Activated naive CD4-positive, alpha-beta T cell treated with anti-CD3 and anti-CD28 coated beads, Interleukin-2, amount 50 U/mL, for 16 hours (primary cell): ENCODE data around the gene KIF25.
"Not testable (repeated sequence)": the region's sequence is repeated elsewhere in the genome, so short reads cannot be mapped to it uniquely, and the experiment has no call there.

Experiments used
- DNase-seq: peaks from one replicate; pipeline ENCODE4 v3.0.0-alpha.2; 2020

The KIF25 gene

DNA sequence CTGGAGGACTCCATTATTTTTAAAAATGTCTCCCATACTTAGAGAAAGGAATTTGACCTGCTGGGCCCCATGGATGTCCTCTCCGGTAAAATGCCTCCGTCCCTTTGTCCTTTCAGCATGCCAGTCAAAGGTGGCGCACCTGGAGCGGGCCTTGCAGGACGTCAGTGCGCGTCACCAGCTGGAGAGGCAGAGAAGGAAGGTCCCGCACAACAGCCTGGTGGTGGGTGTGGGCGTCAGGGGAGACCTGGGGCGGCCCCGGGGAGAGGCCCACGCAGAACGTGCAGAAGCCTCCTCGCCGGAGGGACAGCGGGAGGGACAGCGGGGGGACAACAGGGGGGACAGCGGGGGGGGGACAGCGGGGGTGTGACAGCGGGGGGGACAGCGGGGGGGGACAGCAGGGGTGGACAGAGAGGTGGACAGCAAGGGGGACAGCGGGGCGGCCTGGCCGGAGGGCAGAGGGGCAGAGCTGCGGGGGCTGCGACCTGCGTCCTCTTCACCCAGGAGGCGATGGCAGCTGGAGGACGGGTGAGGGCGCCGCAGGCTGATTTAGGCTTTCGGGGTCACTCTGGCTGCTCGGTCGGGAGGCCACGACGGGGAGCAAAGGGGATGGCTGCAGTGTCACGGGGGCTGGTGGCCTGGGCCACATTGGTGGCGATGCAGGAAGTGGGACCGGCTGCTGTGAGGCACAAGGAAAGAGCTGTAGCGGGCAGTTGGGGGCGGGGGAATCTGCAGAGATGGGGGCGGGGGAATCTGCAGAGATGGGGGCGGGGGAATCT lies 859 bp upstream of the KIF25 start:
- no peak for DNase-seq

DNA sequence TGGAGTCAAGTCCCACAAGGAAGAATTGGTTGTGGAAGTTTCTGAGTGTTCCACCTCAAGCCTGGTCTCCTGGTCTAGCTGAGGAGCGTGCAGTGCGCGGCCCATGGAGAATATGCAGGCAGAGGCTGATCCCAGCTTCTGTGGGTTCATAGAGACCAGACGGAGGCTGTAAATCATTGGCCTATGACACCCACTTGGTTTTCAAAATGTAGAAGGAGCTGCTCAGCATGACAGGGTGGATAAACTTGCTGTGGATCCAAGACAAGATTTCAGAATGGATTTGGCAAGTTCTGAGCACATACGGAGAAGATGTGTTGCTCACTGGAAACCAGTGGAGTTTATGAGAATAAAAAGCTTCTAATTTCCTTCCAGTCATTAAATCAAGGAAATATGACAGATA lies 744 bp downstream of the KIF25 start:
- DNase-seq, result no peak

DNA sequence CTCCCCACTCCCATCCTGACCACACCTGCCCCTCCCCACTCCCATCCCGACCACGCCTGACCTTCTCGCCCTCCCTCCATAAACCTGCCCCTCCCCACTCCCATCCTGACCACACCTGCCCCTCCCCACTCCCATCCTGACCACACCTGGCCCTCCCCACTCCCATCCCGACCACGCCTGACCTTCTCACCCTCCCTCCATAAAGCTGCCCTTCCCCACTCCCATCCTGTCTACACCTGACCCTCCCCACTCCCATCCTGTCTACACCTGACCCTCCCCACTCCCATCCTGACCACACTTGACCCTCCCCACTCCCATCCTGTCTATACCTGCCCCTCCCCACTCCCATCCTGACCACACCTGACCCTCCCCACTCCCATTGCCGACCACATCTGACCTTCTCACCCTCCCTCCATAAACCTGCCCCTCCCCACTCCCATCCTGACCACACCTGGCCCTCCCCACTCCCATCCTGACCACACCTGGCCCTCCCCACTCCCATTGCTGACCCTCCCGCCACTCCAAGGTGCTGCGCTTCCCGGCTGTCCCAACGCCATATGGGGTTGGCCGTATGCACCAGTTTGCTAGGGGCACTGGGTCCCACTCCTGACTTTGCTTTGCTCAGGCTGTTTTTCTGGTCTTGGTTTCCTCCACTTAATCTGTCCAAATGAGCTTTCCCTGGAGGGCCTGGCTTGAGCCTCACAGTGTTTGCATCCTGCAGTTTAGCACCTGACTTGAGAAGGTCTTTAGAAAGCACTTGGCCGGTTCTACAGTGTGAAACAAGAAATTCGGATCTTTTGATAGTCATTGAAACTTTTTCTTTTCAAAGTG lies 2.9 kb downstream of the KIF25 start:
- DNase-seq, result no peak

DNA sequence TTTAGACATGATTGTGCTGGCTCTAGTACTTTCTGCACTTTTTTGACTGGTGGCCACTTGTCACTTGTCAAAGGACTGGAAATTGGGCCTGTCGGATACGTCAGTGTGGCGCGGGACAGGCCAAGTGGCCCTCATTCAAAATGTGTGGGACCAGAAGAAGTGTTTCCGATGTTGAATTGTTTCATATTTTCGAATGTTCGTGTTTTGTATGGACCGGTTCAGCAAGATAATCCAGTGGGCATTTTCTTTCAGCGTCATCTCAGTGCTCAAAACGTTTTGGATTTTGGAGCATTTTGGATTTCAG lies 3.5 kb downstream of the KIF25 start:
- DNase-seq, result no peak

DNA sequence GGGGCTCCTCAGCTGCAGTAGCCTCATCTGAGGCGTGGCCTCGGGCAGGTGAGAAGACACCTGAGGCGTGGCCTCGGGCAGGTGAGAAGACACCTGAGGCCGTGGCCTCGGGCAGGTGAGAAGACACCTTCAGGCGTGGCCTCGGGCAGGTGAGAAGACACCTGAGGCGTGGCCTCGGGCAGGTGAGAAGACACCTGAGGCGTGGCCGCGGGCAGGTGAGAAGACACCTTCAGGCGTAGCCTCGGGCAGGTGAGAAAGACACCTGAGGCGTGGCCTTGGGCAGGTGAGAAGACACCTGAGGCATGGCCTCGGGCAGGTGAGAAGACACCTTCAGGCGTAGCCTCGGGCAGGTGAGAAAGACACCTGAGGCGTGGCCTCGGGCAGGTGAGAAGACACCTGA lies 4.0 kb downstream of the KIF25 start:
- not testable (repeated sequence) for DNase-seq

DNA sequence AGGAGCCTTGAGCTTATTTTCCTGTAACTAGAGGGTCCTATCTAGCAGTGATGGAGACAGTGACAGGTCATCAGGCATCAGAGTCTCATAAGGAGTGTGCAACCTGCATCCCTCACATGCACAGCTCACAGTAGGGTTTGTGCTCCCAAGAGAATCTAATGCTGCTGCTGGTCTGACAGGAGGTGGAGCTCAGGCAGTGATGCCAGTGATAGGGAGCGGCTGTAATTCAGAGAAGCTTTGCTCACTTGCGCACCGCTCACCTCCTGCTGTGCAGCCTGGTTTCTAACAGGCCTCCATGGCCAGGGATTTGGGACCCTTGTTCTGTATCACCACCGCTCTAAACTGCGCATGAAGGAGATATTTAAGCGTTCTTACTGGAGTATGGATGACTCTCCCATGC lies 5.3 kb downstream of the KIF25 start:
- DNase-seq, result no peak

DNA sequence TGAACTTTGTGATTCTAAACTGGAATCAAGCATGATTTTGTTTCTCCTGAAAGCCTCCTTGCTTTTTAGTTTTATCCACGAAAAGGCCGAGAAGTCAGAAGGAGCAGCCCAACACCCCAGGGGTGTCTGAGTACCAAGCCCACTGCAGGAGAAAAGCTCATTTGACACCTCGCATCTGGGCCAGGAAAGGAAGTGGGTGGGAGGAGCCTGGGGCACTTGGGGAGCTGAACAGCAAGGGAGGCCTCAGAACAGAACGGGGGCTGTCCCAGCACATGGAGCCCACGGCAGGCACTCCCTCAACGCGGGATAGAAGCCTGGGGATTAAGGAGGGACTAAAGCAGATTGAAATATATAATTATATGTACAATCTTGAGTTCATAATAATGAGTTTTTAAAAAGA lies 6.6 kb downstream of the KIF25 start:
- DNase-seq, result no peak

DNA sequence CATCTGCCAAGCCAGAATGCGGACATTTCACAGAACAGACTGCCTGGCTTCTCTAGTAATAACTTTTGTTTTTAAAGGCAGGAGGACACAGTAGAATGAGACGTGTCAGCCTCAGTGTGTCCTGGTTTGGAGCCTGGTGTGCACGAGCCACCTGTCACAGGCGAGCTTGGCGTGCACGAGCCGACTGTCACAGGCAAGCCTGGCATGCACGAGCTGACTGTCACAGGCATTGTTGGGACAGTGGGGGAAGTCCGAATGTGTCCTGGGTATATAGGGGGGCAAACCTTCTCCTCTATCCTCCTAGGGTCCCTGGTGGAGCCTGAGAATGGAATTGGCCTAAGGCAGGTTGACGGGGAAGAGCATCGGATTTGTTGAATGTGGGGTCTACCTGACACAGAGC lies 7.5 kb downstream of the KIF25 start:
- DNase-seq, result no peak

DNA sequence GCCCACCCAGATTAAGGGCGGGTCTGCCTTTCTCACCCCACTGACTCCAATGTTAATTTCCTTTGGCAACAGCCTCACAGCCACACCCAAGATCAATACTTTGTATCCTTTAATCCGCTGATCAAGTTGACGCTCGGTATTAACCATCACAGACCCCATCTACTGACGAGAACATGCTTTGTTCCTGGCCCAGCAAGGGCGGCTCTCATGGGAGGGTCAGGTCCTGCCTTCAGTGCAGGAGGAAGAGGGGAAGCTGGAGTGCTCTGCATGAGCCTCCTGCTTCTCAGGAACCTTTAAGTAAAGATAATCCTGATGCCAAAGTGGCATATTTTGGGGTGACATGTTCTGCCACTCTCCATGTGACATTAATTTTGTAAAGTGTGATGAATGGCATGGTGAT lies 8.3 kb downstream of the KIF25 start:
- DNase-seq, result no peak

DNA sequence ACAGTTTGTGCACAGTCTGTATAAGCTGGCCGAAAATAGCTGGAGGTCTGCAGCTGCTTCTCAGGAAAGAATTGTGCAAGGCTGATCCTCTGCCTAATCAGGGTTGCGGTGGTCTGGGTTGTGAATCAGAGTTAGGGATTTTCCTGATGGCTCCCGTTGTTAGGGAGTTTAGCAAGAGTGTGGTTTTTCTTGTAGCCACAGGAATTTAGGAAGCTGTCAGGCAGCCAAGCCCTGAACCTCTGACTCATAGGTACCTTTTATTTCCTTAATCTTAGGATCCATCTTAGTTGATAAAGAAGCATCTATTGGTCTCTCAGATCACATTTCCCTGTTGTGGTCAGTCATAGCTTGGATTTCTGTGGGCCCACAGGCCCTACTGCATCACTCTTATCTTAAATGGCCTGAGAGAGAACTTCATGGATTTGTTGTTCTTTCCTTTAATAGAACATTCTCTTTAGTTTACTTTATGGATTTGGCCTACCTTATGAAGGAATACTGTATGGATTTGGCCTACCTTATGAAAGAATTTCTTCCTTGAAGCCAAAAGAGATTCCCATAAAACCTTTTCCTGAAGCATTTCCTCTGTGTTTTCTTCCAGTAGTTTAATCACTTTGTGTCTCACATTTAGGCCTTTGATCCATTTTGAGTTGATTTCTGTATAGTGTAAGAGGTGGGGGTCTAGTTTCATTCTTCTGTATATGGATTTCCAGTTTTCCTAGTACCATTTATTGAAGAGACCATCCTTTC lies 10.3 kb downstream of the KIF25 start:
- no peak for DNase-seq

DNA sequence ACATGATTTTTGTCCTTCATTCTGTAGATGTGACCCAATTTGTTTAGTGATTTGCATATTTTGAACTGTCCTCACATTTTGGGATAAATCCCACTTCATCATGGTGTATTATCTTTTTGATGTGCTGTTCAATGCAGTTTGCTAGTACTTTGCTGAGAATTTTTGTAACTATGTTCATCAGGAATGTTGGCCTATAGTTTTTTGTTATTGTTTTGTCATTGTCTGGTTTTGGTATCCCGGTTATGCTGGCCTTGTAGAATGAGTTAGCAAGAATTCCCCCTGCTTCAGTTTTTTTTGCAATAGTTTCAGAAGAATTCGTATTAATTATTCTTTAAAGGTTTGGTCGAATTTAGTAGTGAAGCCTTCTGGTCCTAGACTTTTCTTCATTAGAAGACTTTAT lies 11.9 kb downstream of the KIF25 start:
- no peak for DNase-seq

DNA sequence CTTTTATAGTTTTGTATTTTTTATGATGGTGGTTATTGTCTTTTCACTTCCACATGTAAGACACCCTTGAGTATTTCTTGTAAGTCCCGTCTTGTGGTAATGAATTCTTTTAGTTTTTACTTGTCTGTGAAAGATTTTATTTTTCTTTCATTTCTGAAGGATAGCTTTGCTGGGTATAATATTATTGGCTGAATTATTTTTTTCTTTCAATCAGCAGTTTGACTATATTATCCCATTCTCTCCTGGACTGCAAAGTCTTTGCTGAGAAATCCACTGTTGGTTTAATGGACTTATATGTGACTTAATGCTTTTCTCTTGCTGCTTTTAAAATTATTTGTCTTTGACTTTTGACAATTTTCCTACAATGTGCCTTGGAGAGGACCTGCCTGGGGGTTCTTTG lies 13.8 kb downstream of the KIF25 start:
- no peak for DNase-seq

DNA sequence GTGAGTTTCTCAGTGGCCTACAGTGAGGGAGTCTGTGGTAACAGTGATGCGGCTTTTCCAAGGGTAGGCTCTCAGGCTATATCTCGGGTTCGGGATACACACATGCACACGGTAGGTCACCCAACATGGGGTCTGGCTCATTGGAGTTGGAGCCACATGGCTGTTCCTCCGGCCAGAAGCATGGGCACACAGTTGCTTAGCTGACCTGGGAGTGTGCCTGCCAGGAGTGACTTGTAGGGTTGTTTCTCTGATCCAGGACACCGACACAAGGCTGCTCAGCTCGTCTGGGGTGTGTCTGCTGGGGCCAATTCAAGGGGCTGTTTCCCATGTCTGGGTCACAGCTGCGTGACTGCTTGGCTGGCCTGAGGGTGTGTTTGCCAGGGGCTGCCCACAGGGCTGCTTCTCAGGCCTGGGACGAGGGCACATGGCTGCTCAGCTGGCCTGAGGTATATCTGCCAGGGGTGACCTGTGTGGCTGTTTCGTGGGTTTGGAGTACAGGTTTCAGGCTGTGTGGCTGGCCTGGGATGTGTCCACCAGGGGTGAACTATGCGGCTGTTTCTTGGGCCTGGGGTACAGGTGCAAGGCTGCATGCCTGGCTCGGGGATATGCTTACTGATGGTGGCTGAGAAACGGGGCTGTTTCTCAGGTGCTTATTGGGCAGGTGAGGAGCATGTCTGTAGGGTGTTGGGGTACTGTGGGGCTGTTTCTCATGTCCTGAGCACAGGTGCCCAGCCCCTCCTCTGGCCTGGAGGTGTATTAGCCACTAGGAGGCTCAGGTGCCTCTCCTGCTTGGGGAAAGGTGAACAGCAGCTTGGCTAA lies 15.2 kb downstream of the KIF25 start:
- DNase-seq, result no peak

DNA sequence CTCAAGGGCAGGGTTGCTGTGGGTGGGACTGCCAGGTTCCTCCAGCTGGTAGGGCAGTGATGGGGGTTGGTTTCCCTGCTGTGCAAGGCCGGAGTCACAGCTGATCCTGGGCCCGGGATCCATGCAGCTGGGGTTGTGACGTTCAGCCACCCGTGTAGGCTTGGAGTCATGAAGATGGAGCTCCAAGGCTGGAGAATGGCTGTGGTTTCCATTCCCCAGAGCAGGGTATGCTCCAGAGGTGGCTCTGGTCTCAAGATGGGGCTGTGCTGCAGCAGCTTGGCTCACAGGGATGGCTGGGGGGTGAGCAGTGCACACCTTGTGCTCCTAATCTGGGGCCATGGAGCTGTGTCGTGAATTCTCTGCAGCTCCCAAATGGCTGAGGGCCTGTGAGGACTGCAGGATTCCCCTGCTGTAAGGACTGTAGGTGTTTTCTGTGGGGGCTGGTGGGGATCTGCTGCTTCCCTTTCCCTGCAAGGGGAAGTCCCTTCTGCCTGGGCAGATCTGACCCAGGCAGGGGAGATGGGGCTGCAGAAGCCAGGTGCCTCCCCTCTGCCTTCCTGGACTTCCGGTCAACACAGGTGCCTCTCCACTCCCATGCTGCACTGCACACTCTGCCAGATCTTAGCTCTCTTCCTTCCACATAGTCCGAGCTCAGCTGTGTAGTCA lies 15.9 kb downstream of the KIF25 start:
- DNase-seq, result no peak

DNA sequence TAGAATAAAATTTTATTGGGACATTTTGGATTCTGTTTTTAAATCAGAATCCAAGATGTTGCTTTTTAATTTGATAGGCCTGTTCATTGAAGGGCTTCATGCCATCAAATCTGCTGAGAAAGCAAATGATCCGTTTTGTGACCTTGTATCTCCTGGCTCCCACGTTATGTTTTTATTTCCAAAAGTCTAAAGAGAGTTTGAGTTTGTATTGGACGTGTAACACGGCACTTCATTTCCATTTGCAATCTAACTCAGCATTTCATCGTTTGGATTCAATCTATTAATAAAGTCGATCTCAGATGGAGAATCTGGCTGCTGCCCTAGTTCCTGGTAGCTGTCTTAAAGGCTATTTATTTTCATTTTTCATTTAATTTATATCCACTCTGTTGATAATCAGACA lies 17.0 kb downstream of the KIF25 start:
- no peak for DNase-seq

DNA sequence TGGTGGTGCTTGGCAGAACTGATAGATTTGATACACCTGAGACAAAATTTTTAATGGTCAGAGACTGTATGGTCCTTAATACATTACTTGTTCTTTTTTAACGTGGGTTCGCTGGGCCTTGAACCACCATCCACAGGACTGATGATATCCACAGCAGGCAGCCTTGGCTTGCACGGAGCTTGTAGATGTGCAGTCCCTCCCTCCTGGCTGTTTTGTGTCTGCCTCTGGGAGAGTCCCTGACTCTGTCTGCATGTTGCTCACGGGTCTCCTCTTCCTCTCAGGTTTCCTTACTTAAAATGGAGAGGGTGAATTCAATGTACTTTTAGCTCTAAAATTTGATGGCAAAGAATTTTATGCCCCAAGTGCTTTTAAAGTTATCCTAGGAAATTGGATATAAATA lies 17.5 kb downstream of the KIF25 start:
- no peak for DNase-seq

DNA sequence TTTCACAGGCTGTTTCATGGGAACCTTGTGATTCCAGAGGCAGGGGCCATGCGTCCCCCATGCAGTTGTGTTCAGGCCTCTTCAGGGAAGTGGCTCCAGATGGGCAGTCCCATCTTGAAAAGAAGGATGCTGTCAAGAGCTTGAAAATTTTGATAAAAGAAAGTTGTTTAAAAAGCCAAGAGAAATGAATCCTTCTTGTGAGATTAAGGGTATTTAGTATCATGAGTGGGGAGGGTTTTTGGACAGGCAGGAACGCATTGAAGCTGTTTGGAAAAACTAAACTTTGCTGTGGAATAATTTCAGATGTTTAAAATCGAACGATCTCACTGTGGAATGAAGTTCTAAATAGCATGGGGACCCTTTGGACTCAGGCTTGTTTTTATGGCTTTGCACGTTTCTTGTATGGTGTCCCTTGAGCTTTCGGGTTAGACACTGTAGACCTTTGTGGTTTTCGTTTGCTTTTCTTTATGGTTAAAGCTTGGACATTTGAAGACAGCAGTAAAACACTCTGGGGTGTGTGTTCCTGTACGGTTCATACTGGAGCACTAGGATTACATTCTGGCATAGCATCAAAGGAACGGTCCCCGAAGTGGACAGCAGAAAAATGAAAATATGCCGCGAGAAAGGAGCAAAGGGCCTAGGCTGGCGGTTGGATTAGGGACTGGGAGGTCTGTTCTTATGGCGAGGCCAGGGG lies 18.2 kb downstream of the KIF25 start:
- DNase-seq, result no peak

DNA sequence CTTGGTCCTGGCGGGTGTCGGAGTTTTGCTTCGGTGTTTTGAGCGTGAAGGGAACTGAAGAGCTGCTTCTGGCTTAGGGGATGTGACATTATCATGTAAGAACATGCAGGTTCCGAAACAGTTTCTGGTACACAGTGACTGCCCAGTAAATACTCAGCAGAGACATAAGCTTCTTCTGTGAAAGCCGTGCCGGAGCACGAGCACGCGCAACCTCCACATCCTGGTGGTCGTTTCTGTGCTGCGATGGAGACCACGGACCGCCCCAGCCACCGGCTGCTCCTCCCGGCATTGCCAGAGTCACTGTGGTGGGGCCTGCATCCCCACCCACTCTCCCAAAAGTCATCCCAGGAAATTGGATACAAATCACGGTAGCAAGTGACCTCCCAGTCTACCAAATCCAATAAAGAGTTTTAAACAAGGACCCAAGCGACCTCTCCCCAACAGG lies 18.7 kb downstream of the KIF25 start:
- DNase-seq, result no peak

DNA sequence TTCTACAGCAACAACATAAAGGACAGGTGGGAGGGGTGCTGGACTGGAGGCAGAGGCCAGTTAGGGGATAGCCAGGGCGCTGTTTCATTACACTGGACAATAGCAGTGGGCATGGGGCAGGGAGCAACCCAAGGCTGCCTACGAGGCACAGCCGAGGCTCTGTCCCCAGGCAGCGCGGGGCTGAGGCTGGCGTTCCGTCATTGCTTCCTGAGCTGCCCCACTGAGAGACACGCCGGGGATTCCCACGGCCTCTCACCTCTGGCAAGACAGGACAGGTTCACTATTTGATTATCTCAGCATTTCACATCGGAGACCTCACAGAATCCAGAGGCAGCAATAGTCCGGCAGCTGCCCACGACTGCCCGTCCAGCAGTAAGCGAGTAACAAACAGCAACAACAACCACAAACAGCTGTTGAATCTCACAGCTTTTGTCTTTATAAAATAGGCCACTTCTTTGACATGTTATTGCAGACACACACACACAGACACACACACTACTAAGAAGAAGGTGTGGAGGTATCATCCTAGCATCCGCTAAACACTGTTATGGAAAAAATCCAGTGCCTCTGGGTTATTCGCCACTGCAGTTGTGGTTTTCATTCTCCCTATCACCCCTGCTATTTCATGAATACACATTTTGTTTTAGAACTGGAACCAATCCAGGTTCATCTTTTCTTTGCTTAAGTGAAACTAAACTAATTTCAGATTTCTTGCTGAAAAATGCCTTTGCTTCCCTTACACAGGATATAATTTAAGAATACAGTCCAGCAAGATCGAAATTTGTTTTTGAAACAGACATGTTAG lies 19.5 kb downstream of the KIF25 start:
- no peak for DNase-seq

DNA sequence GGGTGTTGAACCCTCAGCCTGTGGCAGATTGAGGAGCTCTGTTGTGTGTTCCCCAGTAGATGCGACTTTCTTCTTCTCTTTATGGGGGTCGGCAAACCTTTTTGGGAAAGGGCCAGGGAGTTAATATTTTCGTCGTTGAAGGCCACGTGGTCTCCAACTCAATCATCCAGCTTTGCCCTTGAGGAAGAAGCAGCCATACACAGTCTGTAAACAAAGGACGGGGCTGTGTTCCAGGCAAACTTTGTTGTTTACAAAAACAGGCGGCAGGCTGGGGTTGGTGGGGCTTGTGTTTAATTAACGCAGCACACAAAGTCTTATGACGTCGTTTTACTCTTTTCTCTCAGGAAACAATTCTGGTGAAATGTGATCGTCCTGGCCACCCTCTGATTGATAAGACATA lies 20.2 kb downstream of the KIF25 start:
- no peak for DNase-seq

DNA sequence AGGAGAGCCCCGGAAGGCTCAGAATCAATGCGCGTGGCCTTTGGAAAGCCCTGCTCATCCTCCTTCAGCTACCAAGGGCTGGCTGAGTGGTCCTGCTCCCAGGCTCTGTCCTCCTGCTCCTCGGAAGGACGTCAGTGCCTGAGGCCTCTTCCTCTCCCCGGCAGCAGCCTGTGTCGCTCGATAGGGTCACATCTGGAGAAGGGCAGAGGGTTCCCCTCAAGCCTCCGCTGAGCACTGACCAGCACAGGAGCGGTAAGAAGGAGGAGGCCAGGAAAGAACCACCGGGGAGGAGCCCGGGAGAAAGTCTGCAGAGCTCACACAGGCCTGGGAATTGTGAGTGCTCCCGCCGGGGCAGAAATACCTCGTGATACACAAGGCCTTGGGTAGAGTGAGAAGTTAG lies 21.2 kb downstream of the KIF25 start:
- DNase-seq, result no peak
